Adrenal gland (tissue), 5 donors: ENCODE results near the gene RBM27.

Experiments
- CTCF ChIP-seq, 6 experiments: fragments of 450-650 bp in 4 of 6; fragments of 200-600 bp in 2 of 6; sonication (generic) in 1 of 6; IDR thresholded peaks; 1 replicate in 5 of 6; 2 replicates in 1 of 6; pipeline versions ENCODE4 v1.5.1 to v1.8.0; 2016 to 2021; ENCODE audit warnings: antibody characterized with exemption in 6 of 6, mild to moderate bottlenecking in 2 of 6, moderate library complexity in 1 of 6
- POLR2A ChIP-seq, 2 donors: fragments of 450-650 bp; IDR thresholded peaks; one replicate each; pipeline ENCODE4 v1.6.1; 2017; ENCODE audit warnings: antibody characterized with exemption in 2 of 2, mild to moderate bottlenecking in 2 of 2, moderate library complexity in 1 of 2
- donor health status: DM: no; HTN: no; CAD: no.

- TF ChIP-seq POLR2A (IDR thresholded peaks at IDR 0.05) (no peak), CTCF (IDR thresholded peaks at IDR 0.05) (no peak)
These were observed 39.8 kb downstream of the RBM27 start for GRCh38 chr5:146243247-146243646.
